ENCODE measurements around the gene SORL1.

DNA sequence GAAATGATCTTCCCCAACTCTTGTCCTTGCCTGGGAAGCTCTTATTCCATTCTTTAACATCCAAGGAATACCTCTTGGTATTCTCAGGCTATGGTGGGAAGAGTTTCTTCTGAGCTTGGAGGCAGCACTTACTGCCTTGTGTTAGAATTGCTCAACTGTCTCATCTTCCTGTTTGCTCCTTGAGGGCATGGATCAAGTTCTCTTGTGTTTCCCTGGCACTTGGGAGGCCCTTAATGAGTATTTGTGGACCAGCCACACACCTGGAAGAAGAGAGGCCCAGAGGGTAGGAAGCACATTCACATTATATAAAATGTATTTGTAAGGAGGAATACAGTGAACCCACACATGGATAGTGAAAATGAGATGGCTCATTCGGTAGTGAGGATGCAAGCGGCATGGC lies 4.0 kb downstream of the SORL1 start:
- TF ChIP-seq CTCF (conservative IDR thresholded peaks at IDR 0.05; ENCODE audit: low read length), result no peak
- no peak for TF ChIP-seq EZH2phosphoT487 (IDR thresholded peaks at IDR 0.05; ENCODE audit: borderline replicate concordance)

All from Loucy (cell line).